Liver (tissue), 3 donors: ENCODE data around the gene ITM2C.

ENCODE experiments used
- ATF3 ChIP-seq: IDR thresholded peaks from 2 replicates; pipeline ENCODE4 v1.6.1; 2016; ENCODE audit warnings: antibody characterized with exemption
- CTCF ChIP-seq: fragments of 150-350 bp; IDR thresholded peaks from 2 replicates; pipeline ENCODE4 v1.5.1; 2017; ENCODE audit warnings: improper control_type of control experiment, low read depth, low read length; ENCODE audit not compliant: missing input control
- EGR1 ChIP-seq, 2 donors: IDR thresholded peaks; 2 replicates each; pipeline ENCODE4 v1.6.1; 2016 to 2018; ENCODE audit warnings: antibody characterized with exemption in 2 of 2, low read depth in 2 of 2
- FOXA1 ChIP-seq: IDR thresholded peaks from 2 replicates; pipeline ENCODE4 v1.6.1; 2016; ENCODE audit warnings: antibody characterized with exemption
- NR2F2 ChIP-seq: IDR thresholded peaks from 2 replicates; pipeline ENCODE4 v1.6.1; 2016; ENCODE audit warnings: antibody characterized with exemption
- RAD21 ChIP-seq, 2 donors: IDR thresholded peaks; 2 replicates each; pipeline ENCODE4 v1.6.1; 2016; ENCODE audit warnings: antibody characterized with exemption in 2 of 2, mild to moderate bottlenecking in 2 of 2
- REST ChIP-seq: IDR thresholded peaks from 2 replicates; pipeline ENCODE4 v1.6.1; 2016; ENCODE audit warnings: antibody characterized with exemption, mild to moderate bottlenecking
- RXRA ChIP-seq, 2 donors: IDR thresholded peaks; 2 replicates each; pipeline ENCODE4 v1.6.1; 2017 to 2018; ENCODE audit warnings: antibody characterized with exemption in 2 of 2, mild to moderate bottlenecking in 1 of 2
- SP1 ChIP-seq: IDR thresholded peaks from 2 replicates; pipeline ENCODE4 v1.6.1; 2018; ENCODE audit warnings: antibody characterized with exemption, mild to moderate bottlenecking
- YY1 ChIP-seq: IDR thresholded peaks from 2 replicates; pipeline ENCODE4 v1.6.1; 2016; ENCODE audit warnings: antibody characterized with exemption, mild to moderate bottlenecking
- ZBTB33 ChIP-seq: IDR thresholded peaks from 2 replicates; pipeline ENCODE4 v1.6.1; 2016; ENCODE audit warnings: antibody characterized with exemption
- donor health status: healthy.
- donor health status: healthy.

- no peak for TF ChIP-seq RAD21 (IDR thresholded peaks at IDR 0.05)
- TF ChIP-seq CTCF, result no peak
- no peak for TF ChIP-seq SP1
- TF ChIP-seq FOXA1, result no peak
- TF ChIP-seq REST, result no peak
- TF ChIP-seq EGR1 (IDR thresholded peaks at IDR 0.05; ENCODE audit: low read depth in 2 of 2), result no peak
- TF ChIP-seq YY1, result no peak
- no peak for TF ChIP-seq NR2F2
- TF ChIP-seq ATF3, result no peak
- TF ChIP-seq RXRA (IDR thresholded peaks at IDR 0.05), result no peak
- TF ChIP-seq ZBTB33, result no peak
These were observed 25.3 kb downstream of the ITM2C start for GRCh38 chr2:230889911-230890601.
